ENCODE measurements around the gene IFITM1.
A peak's percentile ranks its signal among the peaks of the same experiment; 100 is the strongest.
"Not testable (repeated sequence)": the region's sequence is repeated elsewhere in the genome, so short reads cannot be mapped to it uniquely, and the experiment has no call there.

The IFITM1 gene

GRCh38 chr11:282630-283360, 31.0 kb upstream of the IFITM1 start:
- DNase-seq: no peak

DNA sequence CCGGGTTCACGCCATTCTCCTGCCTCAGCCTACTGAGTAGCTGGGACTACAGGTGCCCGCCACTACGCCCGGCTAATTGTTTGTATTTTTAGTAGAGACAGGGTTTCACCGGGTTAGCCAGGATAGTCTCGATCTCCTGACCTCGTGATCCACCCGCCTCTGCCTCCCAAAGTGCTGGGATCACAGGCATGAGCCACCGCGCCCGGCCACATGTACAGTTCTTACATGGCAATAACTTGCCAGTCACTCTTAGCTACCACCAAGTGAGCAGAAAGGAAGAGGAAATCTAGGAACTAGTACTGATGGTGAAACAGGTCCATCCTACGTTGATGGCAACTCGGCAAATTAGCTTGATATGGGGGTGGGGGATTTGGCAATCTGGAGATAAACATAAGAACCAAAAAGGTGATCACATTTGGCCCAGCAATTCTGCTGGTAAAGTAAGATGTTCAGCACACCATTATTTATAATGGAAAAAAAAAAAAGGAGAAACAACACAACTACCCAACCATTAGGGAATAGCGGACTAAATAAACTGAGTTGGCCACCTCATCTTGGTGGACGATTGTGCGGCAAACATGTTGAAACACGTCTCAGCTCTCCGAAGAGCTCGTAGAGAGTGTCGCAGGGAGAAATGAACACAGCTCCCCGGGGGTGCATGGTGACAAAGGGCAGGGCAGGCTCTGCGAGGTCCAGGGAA, 30.3 kb upstream of the IFITM1 start:
- no peak for DNase-seq

DNA sequence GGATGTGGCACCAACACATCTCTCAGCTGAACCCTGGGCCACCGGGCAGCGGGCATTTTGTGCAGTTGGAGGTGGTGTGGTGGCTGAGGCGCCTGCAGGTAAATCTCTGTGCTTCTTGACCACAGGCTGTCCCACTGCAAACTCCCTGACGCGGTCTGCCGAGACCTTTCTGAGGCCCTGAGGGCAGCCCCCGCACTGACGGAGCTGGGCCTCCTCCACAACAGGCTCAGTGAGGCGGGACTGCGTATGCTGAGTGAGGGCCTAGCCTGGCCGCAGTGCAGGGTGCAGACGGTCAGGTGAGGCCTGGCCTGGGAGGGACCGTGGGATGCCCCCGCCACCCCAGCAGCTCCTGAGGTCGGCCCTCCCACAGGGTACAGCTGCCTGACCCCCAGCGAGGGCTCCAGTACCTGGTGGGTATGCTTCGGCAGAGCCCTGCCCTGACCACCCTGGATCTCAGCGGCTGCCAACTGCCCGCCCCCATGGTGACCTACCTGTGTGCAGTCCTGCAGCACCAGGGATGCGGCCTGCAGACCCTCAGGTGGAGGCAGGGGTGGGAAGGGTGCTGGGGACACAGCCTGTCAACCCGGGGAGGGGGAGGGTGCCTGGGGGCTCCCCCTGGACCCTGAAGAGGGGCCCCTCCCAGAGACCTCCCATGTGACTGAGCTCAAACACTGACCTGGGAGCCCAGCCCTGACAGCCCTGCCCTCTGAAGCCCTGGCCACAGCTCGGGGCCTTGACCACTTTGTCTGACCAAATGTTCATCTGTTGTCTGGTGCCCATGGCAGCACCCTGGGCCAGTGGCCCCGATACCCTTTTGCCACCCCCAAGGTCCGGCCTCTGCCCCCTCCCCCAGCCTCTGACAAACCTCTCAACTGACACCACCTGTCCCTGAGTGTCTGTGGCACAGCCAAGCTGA, 29.5 kb upstream of the IFITM1 start:
- DNase-seq: no peak

GRCh38 chr11:285021-285893, 28.6 kb upstream of the IFITM1 start:
- no peak for DNase-seq

DNA sequence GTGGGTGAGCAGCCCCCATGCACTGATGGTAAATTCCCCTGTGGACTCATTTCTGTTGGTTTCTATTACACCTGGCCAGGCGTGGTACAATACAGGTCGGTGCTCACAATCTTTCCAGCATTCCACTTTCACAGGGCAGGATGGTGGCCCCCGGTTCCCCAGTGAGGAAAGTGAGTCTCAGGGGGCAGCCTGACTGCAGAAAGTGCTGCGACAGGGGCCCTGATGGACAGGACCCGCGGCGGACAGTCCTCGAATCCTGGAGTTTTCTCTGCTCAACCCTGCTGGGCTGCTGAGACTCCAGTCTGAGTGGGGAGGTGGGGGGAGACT, 28.0 kb upstream of the IFITM1 start:
- DNase-seq: no peak

DNA sequence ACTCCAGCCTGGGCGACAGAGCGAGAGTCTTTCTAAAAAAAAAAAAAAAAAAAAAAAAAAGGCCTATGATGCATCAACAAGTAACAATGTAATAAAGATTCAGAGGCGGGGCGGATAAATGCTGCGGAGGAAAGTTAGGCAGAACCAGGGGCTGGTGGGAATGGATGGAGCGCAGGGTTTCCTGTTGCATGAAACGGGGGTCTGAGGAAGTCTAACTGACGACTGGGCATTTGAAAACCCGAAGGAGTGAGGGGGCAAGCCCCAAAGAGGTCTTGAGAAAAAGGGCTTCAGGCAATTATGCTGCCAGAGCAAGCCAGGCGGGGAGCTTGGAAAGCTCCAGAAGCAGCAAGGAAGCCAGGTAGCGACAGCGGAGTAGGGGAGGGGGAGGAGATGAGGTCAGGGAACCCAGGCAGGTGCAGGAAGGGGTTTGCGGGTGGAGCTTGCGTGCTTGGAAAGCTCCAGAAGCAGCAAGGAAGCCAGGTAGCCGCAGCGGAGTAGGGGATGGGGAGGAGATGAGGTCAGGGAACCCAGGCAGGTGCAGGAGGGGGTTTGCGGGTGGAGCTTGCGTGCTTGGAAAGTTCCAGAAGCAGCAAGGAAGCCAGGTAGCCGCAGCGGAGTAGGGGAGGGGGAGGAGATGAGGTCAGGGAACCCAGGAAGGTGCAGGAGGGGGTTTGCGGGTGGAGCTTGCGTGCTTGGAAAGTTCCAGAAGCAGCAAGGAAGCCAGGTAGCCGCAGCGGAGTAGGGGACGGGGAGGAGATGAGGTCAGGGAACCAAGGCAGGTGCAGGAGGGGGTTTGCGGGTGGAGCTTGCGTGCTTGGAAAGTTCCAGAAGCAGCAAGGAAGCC, 26.6 kb upstream of the IFITM1 start:
- DNase-seq: not testable (repeated sequence)

- no peak for DNase-seq
Observed at GRCh38 chr11:287821-288477, 25.9 kb upstream of the IFITM1 start.

DNA sequence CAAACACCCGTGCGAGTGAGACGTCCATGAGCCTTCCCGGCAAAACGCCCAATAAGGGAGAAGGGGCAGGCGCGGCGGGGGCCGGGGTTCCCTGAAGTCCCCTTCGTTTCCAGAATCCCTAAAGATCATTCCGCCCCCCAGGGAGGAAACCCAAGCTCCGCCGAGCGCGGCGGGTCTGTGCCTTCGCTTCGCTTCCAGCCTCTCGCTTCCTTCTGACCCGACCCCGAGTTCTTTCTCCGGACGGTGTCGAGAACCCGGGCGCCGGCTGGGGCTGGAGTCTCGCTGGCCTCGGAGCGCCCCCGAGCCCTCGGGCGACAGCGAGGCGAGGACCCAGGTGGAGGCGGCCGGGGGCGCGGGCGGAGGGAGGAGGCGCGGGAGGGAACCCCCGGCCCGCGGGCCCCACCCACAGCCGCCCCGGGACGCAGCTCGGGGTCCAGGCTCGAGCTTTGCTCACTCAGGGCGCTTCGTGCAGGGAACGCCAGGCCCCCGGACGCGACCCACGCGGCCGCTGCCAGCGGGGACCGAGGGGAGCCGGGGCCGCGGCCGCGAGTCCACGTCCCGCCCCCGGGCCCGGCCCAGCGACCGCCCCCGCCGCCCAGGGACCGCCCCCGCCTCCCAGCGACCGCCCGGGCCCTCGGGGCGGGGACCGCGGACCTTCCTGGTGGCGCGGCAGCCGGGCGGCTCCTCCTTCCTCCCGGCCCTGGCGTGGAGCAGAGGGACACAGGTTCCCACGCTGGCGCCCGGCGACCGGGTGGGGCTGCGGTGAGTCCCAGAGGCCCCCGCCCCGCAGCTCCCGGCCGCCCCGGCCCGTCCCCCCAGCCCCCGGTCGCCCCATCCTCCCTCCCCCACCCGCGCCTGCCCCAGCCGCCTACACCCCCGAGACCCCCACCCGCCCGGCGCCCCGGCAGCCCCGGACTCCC, 25.1 kb upstream of the IFITM1 start, which contains the start of gene PGGHG:
TSS of gene PGGHG (plus strand) at position 649 of the 920 bp plus-strand sequence. CDS start 691 bp downstream, outside the sequence.
- peak; percentile 56 for DNase-seq

DNA sequence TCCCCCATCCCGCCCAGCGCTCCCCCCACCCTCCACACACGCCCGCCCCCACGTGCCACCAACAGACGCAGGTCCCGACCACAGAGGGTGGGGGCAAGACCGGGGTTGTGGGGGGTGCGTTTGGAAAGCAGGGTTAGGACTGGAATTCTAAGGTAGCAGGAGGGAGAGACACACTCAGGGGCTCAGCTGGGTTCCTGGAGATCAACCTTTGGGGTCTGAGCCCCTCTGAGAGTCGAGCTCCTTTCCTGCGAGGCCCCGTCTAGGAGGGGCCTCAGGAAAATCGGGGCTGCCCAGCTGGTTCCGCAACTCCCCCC, 24.5 kb upstream of the IFITM1 start:
- DNase-seq: no peak

GRCh38 chr11:289712-290620, 23.9 kb upstream of the IFITM1 start:
- no peak for DNase-seq

DNA sequence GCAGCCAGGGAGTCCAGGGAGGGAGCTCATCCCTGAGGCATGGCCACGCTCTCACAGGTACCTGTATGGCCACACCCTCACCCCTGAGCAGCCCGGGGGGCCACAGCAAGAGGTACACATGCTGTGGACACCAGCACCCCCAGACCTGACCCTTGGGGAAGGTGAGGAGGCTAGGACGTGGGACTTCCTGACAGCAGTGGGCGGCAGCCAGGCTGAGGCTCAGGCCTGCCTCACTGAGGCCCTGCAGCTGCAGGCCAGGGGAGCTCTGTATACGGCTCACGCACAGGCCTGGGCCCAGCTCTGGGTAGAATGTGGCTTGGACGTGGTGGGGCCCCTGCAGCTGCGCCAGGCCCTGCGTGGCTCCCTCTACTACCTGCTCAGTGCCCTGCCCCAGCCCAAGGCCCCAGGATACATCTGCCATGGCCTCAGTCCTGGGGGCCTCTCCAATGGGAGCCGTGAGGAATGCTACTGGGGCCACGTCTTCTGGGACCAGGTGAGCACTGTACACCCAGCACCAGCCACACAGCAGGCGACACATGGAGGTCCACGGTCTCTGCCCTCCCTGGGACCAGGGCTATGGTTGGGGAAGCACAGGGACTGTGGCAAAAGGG, 23.1 kb upstream of the IFITM1 start:
- DNase-seq: peak; percentile 14

DNA sequence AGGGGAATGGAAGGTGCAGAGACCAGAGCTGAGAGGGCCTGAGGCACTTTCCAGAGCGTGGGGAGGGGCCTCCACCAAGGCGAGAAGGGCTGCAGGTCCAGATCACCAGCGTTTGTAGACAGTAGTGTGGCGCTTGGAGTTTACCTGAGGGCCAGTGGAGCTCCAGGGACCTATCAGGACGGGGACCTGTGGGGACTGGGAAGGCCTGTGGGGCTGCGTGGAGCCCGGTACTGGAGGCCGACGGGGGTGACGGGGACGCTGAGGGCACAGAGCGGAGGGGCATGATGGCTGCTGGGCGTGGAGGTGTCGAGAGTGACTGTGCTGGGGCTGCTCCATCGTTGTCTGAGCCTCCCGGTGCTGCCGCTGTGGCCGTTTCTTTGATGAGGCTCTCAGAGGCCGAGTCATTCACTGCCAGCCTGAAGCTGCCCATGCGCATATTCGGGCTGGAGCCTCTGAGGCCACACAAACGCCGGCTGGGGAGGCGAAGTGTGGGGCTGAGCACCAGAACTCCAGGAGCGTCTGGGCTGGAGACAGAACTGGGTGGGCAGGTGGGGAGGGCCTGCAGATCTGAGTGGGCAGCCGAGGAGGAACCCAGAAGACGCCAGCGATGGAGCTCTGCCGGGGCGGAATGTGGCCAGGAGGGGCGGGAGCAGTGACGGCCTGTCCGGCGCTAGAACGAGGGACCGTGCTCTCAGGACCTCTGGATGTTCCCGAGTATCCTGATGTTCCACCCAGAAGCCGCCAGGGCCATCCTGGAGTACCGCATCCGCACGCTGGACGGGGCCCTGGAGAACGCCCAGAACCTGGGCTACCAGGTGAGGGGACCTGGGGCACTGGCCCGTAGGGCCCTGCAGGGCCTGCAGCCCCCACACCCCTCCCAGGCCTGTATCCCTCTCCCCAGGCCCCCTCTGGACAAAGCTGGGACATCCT, 22.3 kb upstream of the IFITM1 start:
- no peak for DNase-seq

DNA sequence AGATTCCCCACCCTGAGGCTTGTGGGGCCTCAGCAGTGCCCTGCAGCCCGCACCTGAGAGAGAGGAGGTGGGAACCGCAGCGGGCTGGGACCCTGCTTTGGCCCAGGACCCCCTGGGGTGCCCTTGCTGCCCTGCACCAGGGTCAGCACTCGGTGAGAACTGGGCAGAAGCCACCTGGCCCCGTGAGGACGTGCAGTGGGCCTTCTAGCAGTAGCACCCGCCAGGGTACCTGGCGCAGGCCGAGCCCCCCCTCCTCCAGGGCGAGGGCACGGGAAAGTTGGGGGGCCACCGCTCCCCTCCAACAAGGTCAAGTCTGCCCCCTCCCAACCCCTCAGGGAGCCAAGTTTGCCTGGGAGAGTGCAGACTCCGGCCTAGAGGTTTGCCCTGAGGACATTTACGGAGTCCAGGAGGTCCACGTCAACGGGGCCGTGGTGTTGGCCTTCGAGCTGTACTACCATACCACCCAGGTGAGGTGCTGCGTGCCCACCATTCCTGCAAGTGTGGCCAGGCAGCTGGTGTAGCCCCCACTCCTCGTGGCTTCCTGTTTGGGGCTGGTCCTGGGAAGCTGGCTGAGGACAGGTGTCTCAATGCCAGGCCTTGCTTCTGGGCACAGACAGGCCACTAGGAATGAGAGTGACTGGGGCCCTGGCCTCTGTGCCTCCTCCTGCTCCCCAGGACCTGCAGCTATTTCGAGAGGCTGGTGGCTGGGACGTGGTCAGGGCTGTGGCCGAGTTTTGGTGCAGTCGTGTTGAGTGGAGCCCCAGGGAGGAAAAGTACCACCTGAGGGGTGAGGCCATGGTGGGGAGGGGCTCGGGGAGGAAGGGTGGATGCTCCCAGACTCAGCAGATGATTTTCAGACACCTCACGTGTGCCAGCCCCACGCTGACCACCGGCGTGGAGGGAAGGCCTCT, 21.4 kb upstream of the IFITM1 start:
- no peak for DNase-seq

DNA sequence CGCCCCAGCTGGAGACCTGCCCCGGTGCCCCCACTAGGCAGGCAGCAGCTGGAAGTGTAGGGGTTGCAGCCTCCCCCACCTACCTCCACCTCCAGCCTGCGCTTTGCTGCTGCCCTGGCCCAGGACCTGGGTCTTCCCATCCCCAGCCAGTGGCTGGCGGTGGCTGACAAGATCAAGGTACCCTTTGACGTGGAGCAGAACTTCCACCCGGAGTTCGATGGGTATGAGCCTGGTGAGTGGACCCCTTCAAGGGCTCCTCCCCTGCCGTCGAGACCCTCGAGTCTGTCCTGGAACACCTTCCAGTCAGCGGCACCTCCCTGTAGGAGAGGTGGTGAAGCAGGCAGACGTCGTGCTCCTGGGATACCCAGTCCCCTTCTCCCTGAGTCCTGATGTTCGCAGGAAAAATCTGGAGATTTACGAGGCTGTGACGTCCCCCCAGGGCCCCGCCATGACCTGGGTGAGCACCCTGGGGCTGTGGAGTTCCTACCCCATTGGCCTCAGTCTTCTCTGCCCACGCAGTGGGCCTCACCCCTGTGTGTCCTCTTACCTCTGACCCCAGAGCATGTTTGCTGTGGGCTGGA, 20.5 kb upstream of the IFITM1 start:
- DNase-seq: no peak

DNA sequence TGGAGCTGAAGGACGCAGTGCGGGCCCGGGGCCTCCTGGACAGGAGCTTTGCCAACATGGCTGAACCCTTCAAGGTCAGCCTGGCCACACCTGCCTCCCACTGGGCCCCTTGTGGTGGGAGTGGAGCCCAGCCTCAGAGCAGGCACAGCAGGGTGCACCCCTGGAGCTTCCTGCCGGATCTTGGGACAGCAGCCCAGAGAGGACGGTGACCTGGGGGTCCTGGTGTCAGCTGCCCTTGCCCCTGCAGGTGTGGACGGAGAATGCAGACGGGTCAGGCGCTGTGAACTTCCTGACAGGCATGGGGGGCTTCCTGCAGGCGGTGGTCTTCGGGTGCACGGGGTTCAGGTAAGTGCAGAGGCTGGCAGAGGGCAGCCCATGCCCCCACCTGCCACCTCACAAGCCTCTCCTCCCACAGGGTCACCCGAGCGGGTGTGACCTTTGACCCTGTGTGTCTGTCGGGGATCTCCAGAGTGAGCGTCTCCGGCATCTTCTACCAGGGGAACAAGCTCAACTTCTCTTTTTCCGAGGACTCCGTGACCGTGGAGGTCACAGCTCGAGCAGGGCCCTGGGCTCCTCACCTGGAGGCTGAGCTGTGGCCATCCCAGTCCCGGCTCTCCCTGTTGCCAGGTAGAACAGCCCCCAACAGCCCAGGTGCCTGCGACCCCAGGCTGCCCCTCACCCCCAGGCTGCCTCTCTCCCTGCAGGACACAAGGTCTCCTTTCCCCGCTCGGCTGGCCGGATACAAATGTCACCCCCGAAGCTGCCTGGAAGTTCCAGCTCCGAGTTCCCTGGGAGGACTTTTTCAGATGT, 19.8 kb upstream of the IFITM1 start:
- DNase-seq: no peak

Data from right hindlimb (tissue), 1 donor.